ENCODE data around the gene ENPP5.

- TF ChIP-seq CTCF (conservative IDR thresholded peaks at IDR 0.05 in 1 of 2, IDR thresholded peaks at IDR 0.05 in 1 of 2; ENCODE audit: low read depth in 1 of 2, low read length in 2 of 2) (no peak), EZH2 (IDR thresholded peaks at IDR 0.05; ENCODE audit: low read length, missing control alignments) (no peak)
Observed at GRCh38 chr6:46189726-46190125, 18.9 kb upstream of the ENPP5 start.

Measured in fibroblast of lung (primary cell).